Upper lobe of left lung (tissue), 4 donors: ENCODE results near the gene UHRF1.

Experiments
- CTCF ChIP-seq, 6 experiments: fragments of 450-650 bp in 4 of 6; fragments of 200-600 bp in 2 of 6; sonication (generic) in 2 of 6; IDR thresholded peaks; one replicate each; pipeline ENCODE4 v1.5.1; 2016 to 2019; ENCODE audit warnings: antibody characterized with exemption in 6 of 6
- EP300 ChIP-seq, 4 donors: sonication (generic); formaldehyde crosslinking; IDR thresholded peaks; one replicate each; pipeline ENCODE4 v1.5.1; 2017; ENCODE audit warnings: antibody characterized with exemption in 4 of 4, control low read depth in 2 of 4
- POLR2A ChIP-seq, 4 donors: fragments of 450-650 bp; IDR thresholded peaks; one replicate each; pipeline ENCODE4 v1.5.1; 2016 to 2017; ENCODE audit warnings: antibody characterized with exemption in 4 of 4, mild to moderate bottlenecking in 2 of 4
- POLR2AphosphoS5 ChIP-seq, 2 donors: sonication (generic); formaldehyde crosslinking; IDR thresholded peaks; one replicate each; pipeline ENCODE4 v1.5.1; 2017; ENCODE audit warnings: antibody characterized with exemption in 2 of 2

- TF ChIP-seq POLR2A (IDR thresholded peaks at IDR 0.05) = no peak
- TF ChIP-seq POLR2AphosphoS5 (IDR thresholded peaks at IDR 0.05) = no peak
- TF ChIP-seq CTCF (IDR thresholded peaks at IDR 0.05) = no peak
- no peak for TF ChIP-seq EP300 (IDR thresholded peaks at IDR 0.05)
Observed at GRCh38 chr19:4991996-4992698, 82.8 kb downstream of the UHRF1 start.
